GM21717 (cell line): ENCODE data around the gene NRG2.

Experiments
- ATAC-seq: cut with Tn5 transposase; IDR thresholded peaks from one replicate; pipeline ENCODE4 v1.9.1; 2021; ENCODE audit warnings: mild to moderate bottlenecking, moderate library complexity; ENCODE audit not compliant: unreplicated experiment

NRG2 gene

DNA sequence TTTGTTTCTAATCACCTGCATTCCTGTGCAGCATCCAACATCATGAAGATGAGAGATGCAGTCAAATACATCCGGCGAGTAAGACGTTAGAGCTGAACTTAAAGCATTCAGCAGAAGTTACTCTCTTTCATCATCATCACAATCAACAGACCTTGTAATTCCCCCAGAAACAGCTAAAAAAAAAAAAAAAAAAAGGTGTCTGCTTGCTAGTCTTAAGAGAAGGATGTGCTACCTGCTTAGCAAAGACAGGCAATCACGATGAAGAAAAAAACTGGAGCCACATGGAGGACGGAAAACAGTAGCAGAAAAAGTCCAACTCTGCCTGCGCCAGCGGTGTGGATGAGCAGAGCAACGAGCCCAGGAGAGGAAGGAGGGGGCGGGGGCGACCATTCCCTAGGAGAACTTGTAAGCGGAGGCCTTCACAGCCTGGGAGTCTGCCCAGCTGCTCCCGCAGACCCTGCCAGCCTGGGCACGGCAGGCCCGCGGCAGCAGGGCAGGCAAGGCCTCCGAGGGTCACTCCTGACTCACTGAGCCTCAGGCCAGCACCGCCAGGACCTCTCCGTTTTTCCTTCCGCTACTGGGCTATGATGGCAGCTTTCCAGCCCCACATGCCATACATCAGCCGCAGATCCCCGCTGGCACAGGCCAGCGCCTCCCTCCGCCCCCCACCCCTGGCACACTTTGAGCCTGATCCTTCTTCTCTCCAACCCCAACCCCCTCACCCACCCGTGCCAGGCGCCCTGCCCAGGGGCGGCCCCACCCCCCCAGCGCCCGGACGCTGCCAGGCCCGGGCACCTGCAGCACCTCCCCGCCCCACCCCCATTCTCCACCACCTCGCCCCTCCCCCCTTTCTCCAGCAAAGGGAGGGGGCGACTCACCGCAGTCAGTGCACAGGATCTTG is 1.4 kb downstream of the NRG2 start:
- ATAC-seq, result no peak

DNA sequence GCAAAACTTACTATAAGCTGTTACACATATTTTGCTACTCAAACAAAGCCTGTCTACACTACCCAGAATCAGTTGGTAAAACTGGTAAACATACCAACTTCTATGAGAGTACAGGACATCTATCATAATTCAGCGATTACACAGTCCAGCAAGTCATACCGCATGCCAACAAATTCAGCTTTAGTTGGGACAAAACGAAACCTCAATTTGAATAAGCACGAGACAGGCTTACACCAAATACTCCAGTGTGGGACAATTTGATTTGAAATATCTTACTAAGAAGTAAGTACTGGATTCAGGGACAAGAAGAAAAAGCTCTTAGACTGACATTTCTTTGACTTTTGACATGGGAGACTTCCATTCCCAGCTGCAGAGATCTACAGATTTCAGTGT is 2.0 kb downstream of the NRG2 start:
- ATAC-seq, result no peak

- ATAC-seq, result no peak
Observed at GRCh38 chr5:140040358-140040757, 2.7 kb downstream of the NRG2 start.

GRCh38 chr5:140039561-140039960 is 3.5 kb downstream of the NRG2 start:
- ATAC-seq, result no peak

- ATAC-seq, result no peak
Observed at GRCh38 chr5:140038373-140038957, 4.6 kb downstream of the NRG2 start.

DNA sequence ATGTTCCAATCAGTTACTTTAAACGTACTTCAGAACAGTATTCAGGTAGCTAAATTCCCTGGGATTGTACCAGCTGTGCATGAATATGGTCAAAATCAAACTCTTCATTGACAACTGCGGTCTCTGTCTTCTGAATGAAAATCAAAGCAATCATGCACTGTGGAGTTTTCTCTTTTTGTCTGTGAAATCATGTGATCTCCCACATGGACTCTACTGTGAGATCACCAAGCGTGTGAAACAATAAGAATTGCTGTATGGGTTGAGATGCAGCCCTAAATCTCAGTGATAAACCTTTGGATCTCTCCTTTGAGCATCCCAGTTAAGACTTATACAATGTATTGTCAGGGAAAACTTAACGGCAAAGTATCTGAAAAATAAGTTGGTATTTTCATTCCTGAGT is 6.1 kb downstream of the NRG2 start:
- ATAC-seq, result no peak

DNA sequence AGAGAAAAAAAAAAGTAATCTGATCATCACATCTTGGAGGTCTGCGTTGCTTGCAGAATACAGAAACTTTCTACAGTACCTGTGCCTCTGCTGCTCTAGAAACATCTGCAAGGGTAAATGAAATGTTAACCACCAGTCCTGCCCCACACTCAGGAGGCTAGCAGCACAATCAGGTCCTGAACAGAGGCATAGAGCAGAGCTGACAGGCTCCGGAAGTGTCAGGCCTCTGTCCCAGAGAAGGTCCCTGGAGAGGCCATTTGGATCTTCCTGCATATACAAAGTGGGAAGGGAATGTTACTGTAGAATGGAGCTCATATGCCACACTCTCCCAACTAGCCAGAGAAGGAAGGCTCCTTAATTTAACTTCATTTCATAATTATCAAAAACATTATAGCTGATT is 7.2 kb downstream of the NRG2 start:
- no peak for ATAC-seq

GRCh38 chr5:140033037-140033760 is 9.9 kb downstream of the NRG2 start:
- no peak for ATAC-seq

DNA sequence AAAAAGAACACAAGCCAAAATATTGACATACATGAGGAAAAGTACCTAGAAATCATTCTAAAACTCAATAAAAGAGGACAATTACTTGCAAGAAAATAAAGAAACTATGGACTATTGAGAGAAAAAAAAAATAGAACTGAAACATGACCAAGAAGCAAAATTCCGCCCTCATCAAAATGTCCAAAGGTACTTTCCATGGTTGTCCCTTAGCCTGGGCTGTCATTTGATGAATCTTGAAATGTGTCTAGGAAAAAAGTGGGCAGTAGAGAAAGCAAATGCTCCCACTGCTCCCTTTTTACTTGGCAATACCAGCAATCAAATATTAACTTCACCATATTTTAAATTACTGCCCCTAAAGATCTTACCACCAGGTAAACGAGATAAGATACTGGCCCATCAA is 10.8 kb downstream of the NRG2 start:
- ATAC-seq, result no peak

GRCh38 chr5:140027807-140028206 is 15.3 kb downstream of the NRG2 start:
- ATAC-seq, result no peak

- no peak for ATAC-seq
Observed at GRCh38 chr5:140025736-140026135, 17.4 kb downstream of the NRG2 start.

- no peak for ATAC-seq
Observed at GRCh38 chr5:140024928-140025327, 18.2 kb downstream of the NRG2 start.

DNA sequence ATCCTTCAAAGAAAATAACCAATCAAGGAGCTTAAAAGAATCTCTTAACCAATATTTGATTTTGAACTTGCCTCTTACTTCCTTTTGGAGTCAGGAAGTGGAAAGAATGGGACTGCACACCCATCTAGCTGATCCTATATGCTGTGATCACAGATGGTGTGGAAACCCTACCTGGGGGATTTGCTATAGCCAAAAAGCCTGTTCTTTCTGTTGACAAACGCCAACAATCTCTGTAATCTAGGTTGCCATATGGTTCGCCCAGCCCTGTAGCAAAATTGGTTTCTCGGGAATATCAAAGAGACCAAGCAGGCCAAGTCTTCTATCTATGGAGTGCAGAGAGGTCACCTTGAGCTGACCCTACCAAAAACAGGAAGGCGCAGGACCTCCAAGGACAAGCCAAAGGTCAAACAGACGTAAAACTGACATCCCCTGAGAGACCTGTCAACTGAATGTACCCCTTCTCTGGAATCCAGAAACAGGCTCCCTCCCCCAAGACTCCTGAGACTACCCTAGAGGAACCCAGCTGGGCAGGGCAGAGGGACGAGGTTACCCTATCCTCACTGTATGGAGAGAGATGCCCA is 19.4 kb downstream of the NRG2 start:
- ATAC-seq, result no peak

GRCh38 chr5:140020601-140021177 is 22.4 kb downstream of the NRG2 start:
- no peak for ATAC-seq

- ATAC-seq, result no peak
Observed at GRCh38 chr5:140018920-140019644, 24.0 kb downstream of the NRG2 start.

GRCh38 chr5:140018517-140018916 is 24.6 kb downstream of the NRG2 start:
- no peak for ATAC-seq

- ATAC-seq, result no peak
Observed at GRCh38 chr5:140018096-140018481, 25.0 kb downstream of the NRG2 start.

GRCh38 chr5:140017397-140018095 is 25.6 kb downstream of the NRG2 start:
- ATAC-seq, result no peak

- ATAC-seq, result no peak
Observed at GRCh38 chr5:140015706-140016105, 27.4 kb downstream of the NRG2 start.

GRCh38 chr5:140014751-140015150 is 28.3 kb downstream of the NRG2 start:
- no peak for ATAC-seq
